Astrocyte (in vitro differentiated cells and primary cell): Measurements from ENCODE around the gene CYBC1. TPM values are rescaled to one million over a fixed set of nuclear protein-coding genes. Genes with fewer than 3 reads are reported as not detected.

Source experiments
- DNase-seq: peaks from one replicate; pipeline ENCODE4 v3.0.0-alpha.2; 2010; ENCODE audit warnings: low read depth
- FAIRE-seq: peaks from 2 replicates; lab custom pipeline; 2011; peaks lifted over from hg19 to GRCh38; lab: Jason Lieb, UNC
- H2AFZ ChIP-seq: 2 replicates; pipeline ENCODE4 v1.6.0; 2012; ENCODE audit warnings: low read depth, low read length, inconsistent platforms
- H3K27ac ChIP-seq: 2 replicates; pipeline ENCODE4 v1.5.1; 2011; ENCODE audit warnings: low read depth, low read length, inconsistent platforms
- H3K27me3 ChIP-seq: 2 replicates; pipeline ENCODE4 v1.6.0; 2011; ENCODE audit warnings: low read length, inconsistent platforms; ENCODE audit not compliant: insufficient read depth
- H3K36me3 ChIP-seq: 2 replicates; pipeline ENCODE4 v1.5.1; 2011; ENCODE audit warnings: low read length, inconsistent platforms; ENCODE audit not compliant: insufficient read depth
- H3K4me1 ChIP-seq: 2 replicates; pipeline ENCODE4 v1.5.1; 2011; ENCODE audit warnings: low read length, inconsistent platforms; ENCODE audit not compliant: insufficient read depth
- H3K4me2 ChIP-seq: 2 replicates; pipeline ENCODE4 v1.6.0; 2012; ENCODE audit warnings: low read length, inconsistent platforms
- H3K4me3 ChIP-seq: 2 replicates; pipeline ENCODE4 v1.5.1; 2011; ENCODE audit warnings: low read depth, mild to moderate bottlenecking, low read length, inconsistent platforms; ENCODE audit not compliant: insufficient read depth
- H3K79me2 ChIP-seq: 2 replicates; pipeline ENCODE4 v1.6.0; 2012; ENCODE audit warnings: mild to moderate bottlenecking, low read length, inconsistent platforms; ENCODE audit not compliant: insufficient read depth
- H3K9ac ChIP-seq: 2 replicates; pipeline ENCODE4 v1.6.0; 2012; ENCODE audit warnings: mild to moderate bottlenecking, low read length, inconsistent platforms
- H3K9me3 ChIP-seq: 2 replicates; pipeline ENCODE4 v1.5.1; 2012; ENCODE audit warnings: low read depth, mild to moderate bottlenecking, low read length, inconsistent platforms; ENCODE audit not compliant: insufficient read depth
- H4K20me1 ChIP-seq: 2 replicates; pipeline ENCODE4 v1.6.0; 2012; ENCODE audit warnings: low read length, inconsistent platforms; ENCODE audit not compliant: insufficient read depth
- H3K27ac Mint-ChIP-seq: one replicate; pipeline ENCODE4 v1.8.0; 2021; ENCODE audit warnings: mild to moderate bottlenecking, mixed read lengths; ENCODE audit not compliant: unreplicated experiment
- H3K27me3 Mint-ChIP-seq: one replicate; pipeline ENCODE4 v1.8.0; 2021; ENCODE audit warnings: low read depth, mixed read lengths; ENCODE audit not compliant: unreplicated experiment
- H3K36me3 Mint-ChIP-seq: one replicate; pipeline ENCODE4 v1.8.0; 2021; ENCODE audit warnings: low read depth, mixed read lengths; ENCODE audit not compliant: unreplicated experiment
- H3K4me1 Mint-ChIP-seq: one replicate; pipeline ENCODE4 v1.8.0; 2021; ENCODE audit warnings: low read depth, mixed read lengths; ENCODE audit not compliant: unreplicated experiment
- H3K4me3 Mint-ChIP-seq: one replicate; pipeline ENCODE4 v1.8.0; 2021; ENCODE audit warnings: mild to moderate bottlenecking, moderate library complexity, mixed read lengths; ENCODE audit not compliant: unreplicated experiment
- H3K9me3 Mint-ChIP-seq: one replicate; pipeline ENCODE4 v1.8.0; 2021; ENCODE audit warnings: mild to moderate bottlenecking, mixed read lengths; ENCODE audit not compliant: unreplicated experiment
- CTCF ChIP-seq: IDR thresholded peaks from 2 replicates; pipeline ENCODE4 v1.5.1; 2011; ENCODE audit warnings: low read depth, mild to moderate bottlenecking, inconsistent platforms, low read length, moderate library complexity; ENCODE audit not compliant: insufficient read depth
- EZH2 ChIP-seq: IDR thresholded peaks from 2 replicates; pipeline ENCODE4 v1.6.1; 2012; ENCODE audit warnings: mild to moderate bottlenecking, low read length, inconsistent platforms; ENCODE audit not compliant: insufficient read depth
- total RNA-seq: library from RNA; stranded (reverse); gene quantifications from 2 replicates; pipeline ENCODE4 v1.2.1, GENCODE V29; 2021

Gene CYBC1
- total RNA-seq, 1 donor from 2014 or later: 67.3 TPM

- no peak for DNase-seq
- Histone ChIP-seq H3K4me1 (peaks cover 4% of the 10 kb centered on the region), H3K9ac (no peak overlapping the region), H4K20me1 (peaks cover 10% of the 10 kb centered on the region), H3K27ac (no peak overlapping the region), H3K36me3 (no peaks in the 10 kb centered on the region), H3K9me3 (no peaks in the 10 kb centered on the region), H3K4me3 (no peak overlapping the region), H2AFZ (no peak overlapping the region), H3K4me2 (no peak overlapping the region), H3K79me2 (no peaks in the 10 kb centered on the region), H3K27me3 (no peaks in the 10 kb centered on the region)
- TF ChIP-seq CTCF: no peak
- TF ChIP-seq EZH2: no peak
- H3K4me1 Mint-ChIP-seq: peaks cover 3% of the 10 kb centered on the region
- no peak overlapping the region for H3K27ac Mint-ChIP-seq
- no peak for FAIRE-seq
- no peaks in the 10 kb centered on the region for H3K36me3 Mint-ChIP-seq
- no peaks in the 10 kb centered on the region for H3K27me3 Mint-ChIP-seq
- no peak overlapping the region for H3K4me3 Mint-ChIP-seq
- H3K9me3 Mint-ChIP-seq: no peaks in the 10 kb centered on the region
Observed at GRCh38 chr17:82436601-82437324, 13.8 kb downstream of the CYBC1 start.

DNA sequence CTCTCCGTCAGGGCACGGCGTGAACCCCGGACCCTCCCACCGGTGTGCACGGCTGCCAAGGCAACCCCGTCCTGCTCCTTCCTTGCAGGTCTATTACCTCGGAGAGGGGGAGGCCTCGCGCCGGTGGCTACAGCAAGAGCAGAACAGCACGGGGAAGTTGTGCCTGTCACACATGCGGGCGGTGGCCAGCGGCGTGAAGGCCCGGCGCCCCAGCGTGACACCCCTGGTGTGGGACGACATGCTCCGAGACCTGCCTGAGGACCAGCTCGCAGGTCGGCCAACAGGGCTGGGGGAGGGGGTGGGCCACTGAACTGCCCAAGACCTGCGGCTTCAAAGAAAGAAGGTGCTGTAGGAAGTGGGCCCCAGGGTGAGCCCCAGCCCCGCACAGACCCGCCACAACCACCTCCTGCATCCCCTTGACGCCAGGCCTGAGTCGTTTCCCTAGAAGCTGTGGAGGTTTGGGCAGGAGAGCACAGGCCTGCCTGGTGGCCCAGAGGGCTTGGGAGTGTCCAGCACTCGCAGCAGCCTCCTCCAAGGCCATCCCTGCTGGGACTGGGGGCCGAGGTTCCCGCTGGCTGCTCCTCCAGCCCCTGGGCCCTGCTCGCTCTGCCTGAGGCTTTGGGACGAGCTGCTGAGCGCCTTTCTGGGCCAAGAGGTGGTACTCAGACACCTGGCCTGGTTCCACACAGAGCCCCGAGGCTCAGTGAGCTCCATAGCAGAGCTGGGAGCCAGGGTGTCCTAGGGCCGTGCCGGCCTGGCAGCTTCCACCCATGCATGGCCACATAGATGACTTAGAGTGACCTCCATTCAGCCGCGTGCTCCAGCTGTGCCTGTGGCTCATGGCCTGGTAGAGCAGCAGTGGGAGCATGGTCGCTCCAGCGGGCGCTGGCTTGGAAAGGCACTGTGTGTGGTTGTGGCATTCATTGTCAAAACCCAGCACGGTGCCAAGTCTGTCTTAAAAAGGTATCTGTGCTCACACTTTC is 14.7 kb downstream of the CYBC1 start:
- Histone ChIP-seq H4K20me1 (peaks cover 4% of the 10 kb centered on the region), H3K4me1 (peaks cover 4% of the 10 kb centered on the region), H3K4me3 (no peak overlapping the region), H3K27ac (no peak overlapping the region), H3K79me2 (no peaks in the 10 kb centered on the region), H3K27me3 (no peaks in the 10 kb centered on the region), H2AFZ (no peak overlapping the region), H3K9me3 (no peaks in the 10 kb centered on the region), H3K4me2 (no peak overlapping the region), H3K9ac (no peak overlapping the region), H3K36me3 (no peaks in the 10 kb centered on the region)
- no peak overlapping the region for H3K27ac Mint-ChIP-seq
- no peaks in the 10 kb centered on the region for H3K36me3 Mint-ChIP-seq
- no peaks in the 10 kb centered on the region for H3K9me3 Mint-ChIP-seq
- H3K27me3 Mint-ChIP-seq: no peaks in the 10 kb centered on the region
- TF ChIP-seq CTCF: no peak
- TF ChIP-seq EZH2: no peak
- peaks cover 3% of the 10 kb centered on the region for H3K4me1 Mint-ChIP-seq
- FAIRE-seq (no peak), DNase-seq (no peak)
- H3K4me3 Mint-ChIP-seq: no peak overlapping the region
